IMR-90 (cell line): ENCODE data around the gene SRPK2.

Experiments
- BHLHE40 ChIP-seq: fragments of 150-350 bp; IDR thresholded peaks from 2 replicates; pipeline ENCODE4 v1.6.1; 2016; ENCODE audit warnings: mild to moderate bottlenecking, low read depth, low read length
- CHD1 ChIP-seq: IDR thresholded peaks from 2 replicates; pipeline ENCODE4 v1.6.1; 2012; ENCODE audit warnings: low read depth, low read length, improper control_type of control experiment
- ELK1 ChIP-seq: fragments of 150-350 bp; IDR thresholded peaks from 2 replicates; pipeline ENCODE4 v1.6.1; 2016; ENCODE audit warnings: low read depth, mild to moderate bottlenecking, low read length, moderate library complexity, borderline replicate concordance
- POLR2A ChIP-seq: IDR thresholded peaks from 2 replicates; pipeline ENCODE4 v1.6.1; 2012; ENCODE audit warnings: mild to moderate bottlenecking, low read depth, low read length
- RAD21 ChIP-seq: IDR thresholded peaks from 2 replicates; pipeline ENCODE4 v1.6.1; 2012; ENCODE audit warnings: low read length, improper control_type of control experiment
- SMC3 ChIP-seq: fragments of 150-350 bp; IDR thresholded peaks from 2 replicates; pipeline ENCODE4 v1.6.1; 2016; ENCODE audit warnings: low read depth, mild to moderate bottlenecking, antibody characterized with exemption, low read length, moderate library complexity
- USF2 ChIP-seq: fragments of 150-350 bp; IDR thresholded peaks from 2 replicates; pipeline ENCODE4 v1.6.1; 2017; ENCODE audit warnings: mild to moderate bottlenecking, antibody characterized with exemption, low read length, low read depth
- TF ChIP-seq, protein P1 (sequence below): conservative IDR thresholded peaks from 2 replicates; pipeline ENCODE4 v1.5.1; 2012; ENCODE audit warnings: mild to moderate bottlenecking, low read depth, low read length, improper control_type of control experiment

DNA sequence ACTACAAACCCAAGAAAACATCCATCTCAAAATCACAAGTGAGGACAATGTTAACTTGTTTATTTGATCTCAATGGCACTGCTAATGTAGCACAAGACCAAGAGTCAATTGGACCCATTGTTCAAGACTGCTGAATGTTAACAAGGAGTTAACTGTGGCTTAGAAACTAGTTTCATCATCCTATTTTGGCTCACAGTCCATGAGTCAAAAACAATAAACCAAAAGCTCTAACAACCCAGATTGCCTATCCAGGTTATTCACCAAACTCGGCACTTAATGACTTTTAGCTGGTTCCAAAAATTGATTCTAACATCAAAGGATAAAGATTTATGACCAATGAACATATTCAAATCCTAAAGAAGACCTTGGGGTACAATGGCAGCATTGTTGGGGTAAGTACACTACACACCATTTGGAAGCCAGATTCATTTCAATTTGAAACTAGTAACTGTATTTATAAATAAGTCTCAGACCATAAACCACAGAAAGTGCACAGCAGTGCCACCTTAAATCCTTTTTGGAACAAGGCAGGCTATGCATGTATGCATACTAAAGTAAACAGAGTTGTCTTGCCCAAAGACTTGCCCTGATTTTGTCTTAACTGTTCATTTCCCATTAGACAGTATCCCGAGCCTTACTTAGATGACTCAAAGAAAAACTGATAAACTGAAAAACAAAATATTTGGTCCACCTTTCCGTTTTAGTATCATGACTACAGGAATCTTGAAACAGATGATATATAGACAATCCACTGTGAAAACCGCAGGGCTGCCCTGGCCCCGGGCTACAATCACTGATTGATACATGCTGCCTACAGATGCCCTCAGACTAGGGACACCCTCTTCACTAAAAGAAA, 84.5 kb downstream of the SRPK2 start:
- TF ChIP-seq SMC3 (no peak), POLR2A (no peak), CHD1 (no peak), BHLHE40 (no peak), RAD21 (no peak), ELK1 (no peak), USF2 (no peak)
- TF ChIP-seq, protein P1, sequence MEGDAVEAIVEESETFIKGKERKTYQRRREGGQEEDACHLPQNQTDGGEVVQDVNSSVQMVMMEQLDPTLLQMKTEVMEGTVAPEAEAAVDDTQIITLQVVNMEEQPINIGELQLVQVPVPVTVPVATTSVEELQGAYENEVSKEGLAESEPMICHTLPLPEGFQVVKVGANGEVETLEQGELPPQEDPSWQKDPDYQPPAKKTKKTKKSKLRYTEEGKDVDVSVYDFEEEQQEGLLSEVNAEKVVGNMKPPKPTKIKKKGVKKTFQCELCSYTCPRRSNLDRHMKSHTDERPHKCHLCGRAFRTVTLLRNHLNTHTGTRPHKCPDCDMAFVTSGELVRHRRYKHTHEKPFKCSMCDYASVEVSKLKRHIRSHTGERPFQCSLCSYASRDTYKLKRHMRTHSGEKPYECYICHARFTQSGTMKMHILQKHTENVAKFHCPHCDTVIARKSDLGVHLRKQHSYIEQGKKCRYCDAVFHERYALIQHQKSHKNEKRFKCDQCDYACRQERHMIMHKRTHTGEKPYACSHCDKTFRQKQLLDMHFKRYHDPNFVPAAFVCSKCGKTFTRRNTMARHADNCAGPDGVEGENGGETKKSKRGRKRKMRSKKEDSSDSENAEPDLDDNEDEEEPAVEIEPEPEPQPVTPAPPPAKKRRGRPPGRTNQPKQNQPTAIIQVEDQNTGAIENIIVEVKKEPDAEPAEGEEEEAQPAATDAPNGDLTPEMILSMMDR = no peak
